ENCODE data around the gene PACRG. TPM values are rescaled to one million over a fixed set of nuclear protein-coding genes. Genes with fewer than 3 reads are reported as not detected.

PACRG gene
- total RNA-seq, 1 donor from 2014 or later, result under 0.01 TPM

DNA sequence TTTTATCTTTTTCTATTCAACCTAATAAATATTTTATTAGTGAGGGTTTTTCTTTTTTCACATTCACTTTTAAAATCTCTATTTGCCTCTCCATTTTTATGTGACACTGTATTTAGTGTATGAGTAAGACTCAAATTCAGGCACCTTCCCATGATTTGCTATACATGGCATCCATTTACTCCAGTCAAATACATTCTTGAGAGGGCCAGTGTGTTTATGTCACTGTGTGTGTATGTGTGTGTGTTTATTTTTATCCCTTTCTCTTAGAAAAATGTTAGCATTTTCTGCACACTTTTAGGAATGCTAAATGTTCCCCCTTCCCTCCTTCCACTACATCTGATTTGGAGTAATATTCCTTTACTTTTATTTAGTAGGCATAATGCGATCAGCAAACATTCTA lies 290.0 kb downstream of the PACRG start:
- Histone ChIP-seq H3K27me3 (ENCODE audit: control insufficient read depth, insufficient read depth, low read length) (no peaks in the 10 kb centered on the region), H3K4me3 (ENCODE audit: low read depth, low read length) (no peak overlapping the region), H3K36me3 (ENCODE audit: control insufficient read depth, insufficient read depth, low read length) (no peaks in the 10 kb centered on the region)
- FAIRE-seq, result no peak
- DNase-seq (ENCODE audit: low read depth), result no peak
- TF ChIP-seq, protein P1, sequence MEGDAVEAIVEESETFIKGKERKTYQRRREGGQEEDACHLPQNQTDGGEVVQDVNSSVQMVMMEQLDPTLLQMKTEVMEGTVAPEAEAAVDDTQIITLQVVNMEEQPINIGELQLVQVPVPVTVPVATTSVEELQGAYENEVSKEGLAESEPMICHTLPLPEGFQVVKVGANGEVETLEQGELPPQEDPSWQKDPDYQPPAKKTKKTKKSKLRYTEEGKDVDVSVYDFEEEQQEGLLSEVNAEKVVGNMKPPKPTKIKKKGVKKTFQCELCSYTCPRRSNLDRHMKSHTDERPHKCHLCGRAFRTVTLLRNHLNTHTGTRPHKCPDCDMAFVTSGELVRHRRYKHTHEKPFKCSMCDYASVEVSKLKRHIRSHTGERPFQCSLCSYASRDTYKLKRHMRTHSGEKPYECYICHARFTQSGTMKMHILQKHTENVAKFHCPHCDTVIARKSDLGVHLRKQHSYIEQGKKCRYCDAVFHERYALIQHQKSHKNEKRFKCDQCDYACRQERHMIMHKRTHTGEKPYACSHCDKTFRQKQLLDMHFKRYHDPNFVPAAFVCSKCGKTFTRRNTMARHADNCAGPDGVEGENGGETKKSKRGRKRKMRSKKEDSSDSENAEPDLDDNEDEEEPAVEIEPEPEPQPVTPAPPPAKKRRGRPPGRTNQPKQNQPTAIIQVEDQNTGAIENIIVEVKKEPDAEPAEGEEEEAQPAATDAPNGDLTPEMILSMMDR (IDR thresholded peaks at IDR 0.05; ENCODE audit: insufficient read depth, low read length, severe bottlenecking), result no peak

DNA sequence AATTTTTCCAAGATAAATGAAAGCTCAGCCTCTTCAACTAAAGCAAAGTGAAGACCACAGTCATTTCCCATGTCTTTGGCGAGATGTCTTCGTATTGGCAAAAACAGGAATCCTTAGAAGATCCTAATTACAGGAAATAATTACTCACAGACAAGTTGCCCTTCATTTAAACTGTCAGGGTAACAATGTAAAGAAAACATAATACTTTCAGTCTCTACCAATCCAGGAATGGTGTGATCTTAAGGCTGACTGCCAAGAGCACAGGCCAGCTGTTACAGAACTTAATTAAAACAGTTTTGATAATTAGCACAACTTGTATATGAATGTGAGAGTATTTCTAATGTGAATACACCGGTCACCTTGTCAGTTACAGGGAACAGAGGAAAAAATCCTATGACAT lies 292.2 kb downstream of the PACRG start:
- no peak overlapping the region for H3K4me3 ChIP-seq (ENCODE audit: low read depth, low read length)
- no peaks in the 10 kb centered on the region for H3K27me3 ChIP-seq (ENCODE audit: control insufficient read depth, insufficient read depth, low read length)
- no peaks in the 10 kb centered on the region for H3K36me3 ChIP-seq (ENCODE audit: control insufficient read depth, insufficient read depth, low read length)
- TF ChIP-seq, protein P1 (IDR thresholded peaks at IDR 0.05; ENCODE audit: insufficient read depth, low read length, severe bottlenecking), result no peak
- DNase-seq (ENCODE audit: low read depth) (no peak), FAIRE-seq (no peak)

DNA sequence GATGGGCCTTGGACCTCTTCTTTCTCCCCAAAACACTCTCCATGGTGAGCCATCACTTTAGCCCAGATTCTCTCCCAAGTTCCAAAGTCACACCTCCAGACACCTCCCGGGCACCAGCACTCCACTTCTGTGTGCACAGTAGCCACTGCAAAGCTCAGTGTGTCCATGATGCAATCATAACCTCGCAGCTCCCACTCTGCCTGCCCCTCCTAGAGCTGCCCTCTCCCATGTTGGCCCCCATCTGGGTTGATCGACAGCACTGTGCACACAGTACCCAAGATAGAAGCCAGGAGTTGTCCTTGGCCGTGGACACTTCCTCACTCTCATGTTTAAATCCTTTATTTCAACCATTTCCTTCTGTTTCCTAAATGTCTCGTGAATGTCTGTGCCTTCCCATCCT lies 293.3 kb downstream of the PACRG start:
- FAIRE-seq, result no peak
- no peak for DNase-seq (ENCODE audit: low read depth)
- H3K4me3 ChIP-seq (ENCODE audit: low read depth, low read length), result no peak overlapping the region
- H3K36me3 ChIP-seq (ENCODE audit: control insufficient read depth, insufficient read depth, low read length), result no peaks in the 10 kb centered on the region
- TF ChIP-seq, protein P1 (IDR thresholded peaks at IDR 0.05; ENCODE audit: insufficient read depth, low read length, severe bottlenecking), result no peak
- no peaks in the 10 kb centered on the region for H3K27me3 ChIP-seq (ENCODE audit: control insufficient read depth, insufficient read depth, low read length)

DNA sequence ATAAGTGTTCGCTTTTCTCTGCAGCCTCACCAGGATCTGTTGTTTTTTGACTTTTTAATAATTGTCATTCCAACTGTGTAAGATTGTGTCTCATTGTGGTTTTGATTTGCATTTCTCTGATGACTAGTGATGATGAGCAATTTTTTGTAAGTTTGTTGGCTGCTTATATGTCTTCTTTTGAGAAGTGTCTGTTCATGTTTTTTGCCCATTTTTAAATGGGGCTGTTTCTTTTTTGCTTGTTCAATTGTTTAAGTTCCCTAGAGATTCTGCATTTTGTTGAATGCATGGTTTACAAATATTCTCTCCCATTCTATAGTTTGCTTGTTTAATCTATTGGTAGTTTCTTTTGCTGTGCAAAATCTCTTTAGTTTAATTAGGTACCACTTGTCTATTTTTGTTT lies 295.9 kb downstream of the PACRG start:
- no peak for DNase-seq (ENCODE audit: low read depth)
- no peak overlapping the region for H3K4me3 ChIP-seq (ENCODE audit: low read depth, low read length)
- no peaks in the 10 kb centered on the region for H3K36me3 ChIP-seq (ENCODE audit: control insufficient read depth, insufficient read depth, low read length)
- H3K27me3 ChIP-seq (ENCODE audit: control insufficient read depth, insufficient read depth, low read length), result no peaks in the 10 kb centered on the region
- TF ChIP-seq, protein P1 (IDR thresholded peaks at IDR 0.05; ENCODE audit: insufficient read depth, low read length, severe bottlenecking), result no peak
- no peak for FAIRE-seq

DNA sequence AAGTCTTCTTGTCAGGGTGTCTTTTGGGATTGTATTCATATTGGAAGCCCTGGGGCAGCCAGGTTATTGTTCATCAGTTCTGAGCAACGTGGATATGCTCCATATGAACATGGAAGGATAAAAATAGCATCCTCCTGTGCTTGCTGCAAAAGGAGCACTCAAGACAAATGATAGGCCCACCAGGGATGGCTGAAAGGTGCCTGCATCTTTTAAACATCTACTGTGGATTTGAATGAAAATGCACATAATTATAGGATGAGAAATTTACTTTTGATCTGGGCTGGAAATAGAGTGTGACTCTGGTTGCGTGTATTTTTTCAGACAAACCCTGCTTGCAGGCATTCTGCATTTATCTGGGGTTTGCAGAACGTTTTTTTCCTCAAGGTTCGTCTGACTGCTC lies 299.1 kb downstream of the PACRG start:
- Histone ChIP-seq H3K4me3 (ENCODE audit: low read depth, low read length) (no peak overlapping the region), H3K27me3 (ENCODE audit: control insufficient read depth, insufficient read depth, low read length) (no peaks in the 10 kb centered on the region), H3K36me3 (ENCODE audit: control insufficient read depth, insufficient read depth, low read length) (no peaks in the 10 kb centered on the region)
- DNase-seq (ENCODE audit: low read depth) (no peak), FAIRE-seq (peak; percentile 13)
- TF ChIP-seq, protein P1 (IDR thresholded peaks at IDR 0.05; ENCODE audit: insufficient read depth, low read length, severe bottlenecking), result no peak

DNA sequence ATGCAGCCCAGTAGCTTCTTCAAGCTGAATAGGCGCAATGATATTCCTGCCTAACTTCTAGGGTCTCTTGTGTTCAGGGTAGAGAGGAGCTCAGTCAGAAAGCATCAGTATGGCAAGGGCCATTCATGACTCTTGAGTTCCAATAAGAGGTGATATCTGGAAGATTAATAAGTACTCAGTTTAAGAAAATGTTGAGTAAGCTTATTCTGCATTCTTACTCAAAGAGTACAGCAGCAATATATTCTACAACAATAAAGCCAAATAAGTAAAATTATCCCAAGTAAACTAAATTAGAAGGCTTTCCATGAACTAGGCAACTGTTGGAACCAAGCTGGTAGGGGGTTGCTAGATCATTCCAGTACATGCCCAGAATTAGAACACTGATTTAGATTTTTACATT lies 303.2 kb downstream of the PACRG start:
- Histone ChIP-seq H3K27me3 (ENCODE audit: control insufficient read depth, insufficient read depth, low read length) (no peaks in the 10 kb centered on the region), H3K4me3 (ENCODE audit: low read depth, low read length) (no peak overlapping the region), H3K36me3 (ENCODE audit: control insufficient read depth, insufficient read depth, low read length) (no peaks in the 10 kb centered on the region)
- DNase-seq (ENCODE audit: low read depth), result no peak
- no peak for FAIRE-seq
- TF ChIP-seq, protein P1 (IDR thresholded peaks at IDR 0.05; ENCODE audit: insufficient read depth, low read length, severe bottlenecking), result no peak
